Suppressor macrophage treated with lipopolysaccharide for 4 hours (primary cell): ENCODE data around the gene CCDC195.
"Not testable (repeated sequence)": the region's sequence is repeated elsewhere in the genome, so short reads cannot be mapped to it uniquely, and the experiment has no call there.

Experiments used
- DNase-seq: peaks from one replicate; pipeline ENCODE4 v3.0.0-alpha.2; 2020

The CCDC195 gene

DNA sequence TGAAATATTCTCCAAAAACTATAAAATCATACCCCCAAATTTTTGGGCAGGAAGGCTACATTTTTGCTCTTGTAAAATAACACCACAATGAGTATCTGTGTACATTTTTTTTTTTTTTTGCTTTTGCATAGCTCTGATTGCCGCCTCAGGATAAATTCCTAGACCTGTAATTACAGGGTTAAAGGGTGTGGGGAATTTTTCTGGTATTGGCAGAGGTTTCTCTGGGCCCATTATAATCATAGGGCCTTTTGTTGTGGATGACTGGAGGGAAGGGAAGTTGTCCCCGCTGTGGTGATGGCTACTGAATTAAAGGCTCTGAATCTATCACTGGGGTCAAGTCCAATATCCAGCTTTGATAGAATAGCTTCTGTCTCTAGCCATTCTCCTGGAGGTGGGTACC is 26.6 kb downstream of the CCDC195 start:
- no peak for DNase-seq

DNA sequence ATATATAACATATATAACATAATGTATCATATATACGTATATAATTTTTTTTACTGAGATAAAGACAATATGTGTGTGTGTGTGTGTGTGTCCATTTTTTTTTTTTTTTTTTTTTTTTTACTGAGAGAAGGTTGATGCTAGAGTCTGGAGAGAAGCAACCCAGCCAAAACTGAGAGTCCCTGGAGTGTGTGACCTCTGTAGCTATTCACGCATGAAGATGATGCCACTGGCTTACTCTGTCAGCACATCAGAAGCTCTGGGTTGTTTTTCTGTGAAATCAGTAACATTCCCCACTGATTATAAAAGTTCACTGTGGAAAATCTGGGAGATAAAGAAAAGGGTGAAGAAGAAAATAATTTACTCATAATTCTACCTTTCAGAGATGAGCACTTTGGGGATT is 27.2 kb downstream of the CCDC195 start:
- no peak for DNase-seq

DNA sequence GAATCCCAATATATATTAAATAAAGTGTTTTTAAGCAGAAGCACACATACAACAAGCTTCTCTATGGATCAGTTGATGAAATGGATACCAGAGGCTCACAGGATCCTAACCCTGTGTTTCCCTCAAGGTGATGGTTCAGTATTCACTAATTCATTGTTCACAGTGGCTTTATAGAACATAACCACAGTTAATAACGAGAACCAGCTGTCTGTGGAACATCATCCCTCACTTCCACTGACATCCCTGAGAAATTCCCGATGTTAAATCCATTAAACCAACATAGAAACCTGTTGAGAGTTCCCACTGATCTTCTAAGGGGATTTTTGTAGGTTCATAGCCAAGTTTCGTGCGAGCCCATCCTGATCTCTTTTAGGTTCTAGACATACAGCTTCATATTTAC is 29.0 kb downstream of the CCDC195 start:
- DNase-seq, result no peak

DNA sequence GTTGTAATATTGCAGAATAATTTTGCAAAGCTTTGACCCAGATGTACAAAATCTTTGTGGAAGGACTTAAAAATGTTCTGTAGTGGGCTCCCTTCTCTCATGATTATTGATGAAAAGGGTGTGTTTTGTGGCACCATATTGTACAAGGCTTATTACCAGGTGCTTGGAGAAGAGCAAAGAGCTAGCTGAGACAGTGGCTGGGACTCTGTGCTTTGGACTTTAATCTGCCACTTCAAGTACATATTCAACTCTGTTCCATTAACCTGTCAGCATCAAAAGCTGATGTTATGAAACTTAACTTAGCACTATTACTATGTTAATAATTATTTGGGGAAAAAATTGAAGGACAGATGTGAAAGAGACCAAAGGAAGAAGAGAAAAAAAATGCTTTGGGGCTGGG is 31.0 kb downstream of the CCDC195 start:
- DNase-seq, result no peak

DNA sequence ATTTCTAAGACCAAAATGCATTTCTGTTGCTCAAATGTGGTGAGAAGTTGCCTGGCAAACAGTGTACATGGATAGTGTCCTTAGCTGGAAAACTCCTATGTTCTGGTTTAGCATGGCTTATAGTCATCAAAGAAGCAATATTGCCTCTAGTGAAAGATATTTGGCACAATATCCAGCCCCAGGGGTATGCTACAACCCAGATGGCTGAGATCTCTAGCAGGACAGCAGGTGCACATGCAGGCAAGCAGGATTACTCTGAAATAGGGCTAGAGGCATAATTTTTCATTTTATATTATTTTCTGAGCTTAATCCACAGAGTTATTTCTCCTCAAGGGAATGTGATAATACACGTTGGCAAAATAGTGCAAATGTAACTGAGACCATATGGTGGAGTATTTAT is 34.0 kb downstream of the CCDC195 start:
- DNase-seq, result no peak

DNA sequence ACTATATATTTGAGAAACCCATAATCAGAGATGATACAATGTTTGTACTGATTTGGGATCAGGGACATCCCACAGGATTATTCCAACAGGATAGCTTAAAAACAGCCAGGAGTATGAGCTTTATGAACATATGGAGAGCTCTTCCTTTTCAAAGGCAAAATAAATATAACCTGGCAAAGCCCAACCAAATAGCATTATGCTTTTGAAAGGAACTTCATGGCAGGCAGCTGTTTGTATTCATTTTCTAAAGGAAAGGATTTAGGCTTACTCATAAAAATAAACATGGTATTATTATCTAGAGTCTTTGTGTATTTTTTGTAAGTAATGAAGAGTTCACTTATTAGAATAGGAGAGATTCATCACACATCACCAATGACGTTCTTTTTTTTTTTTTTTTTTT is 44.4 kb downstream of the CCDC195 start:
- no peak for DNase-seq

DNA sequence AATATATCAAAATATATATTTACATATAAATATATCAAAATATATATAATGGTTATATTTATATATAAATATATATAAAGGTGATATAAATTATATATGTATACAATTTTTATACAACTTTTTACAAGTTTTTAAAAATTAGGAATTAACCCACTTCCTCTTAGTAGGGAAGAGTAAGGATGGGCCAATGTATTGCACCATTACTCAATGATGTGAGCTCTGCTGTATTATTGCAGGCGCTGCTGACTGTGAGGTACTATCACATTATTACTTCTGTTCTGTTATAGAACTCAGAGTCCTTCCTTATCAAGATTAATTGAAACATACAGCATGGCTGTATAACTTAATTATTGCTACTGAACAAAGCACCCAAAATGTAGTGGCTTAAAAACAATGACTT is 46.0 kb downstream of the CCDC195 start:
- DNase-seq, result peak; percentile 14

DNA sequence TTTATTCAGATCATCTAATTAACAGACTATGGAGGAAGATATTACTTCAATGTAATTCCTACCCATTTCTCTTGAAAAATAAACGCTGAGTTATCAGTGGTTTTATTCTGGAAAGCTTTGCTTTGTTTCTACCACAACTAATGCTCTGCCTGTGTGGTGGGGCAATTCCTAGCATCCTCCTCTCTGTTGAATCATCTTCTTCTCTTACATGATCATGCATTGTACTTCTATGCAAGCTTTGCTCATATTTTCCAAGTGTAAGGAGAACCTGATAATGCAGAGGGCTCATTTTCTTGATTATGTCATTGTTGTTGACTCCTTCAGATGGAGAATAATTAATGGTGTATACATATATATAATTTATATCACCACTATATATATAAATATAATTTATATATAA is 46.7 kb downstream of the CCDC195 start:
- peak; percentile 5 for DNase-seq

DNA sequence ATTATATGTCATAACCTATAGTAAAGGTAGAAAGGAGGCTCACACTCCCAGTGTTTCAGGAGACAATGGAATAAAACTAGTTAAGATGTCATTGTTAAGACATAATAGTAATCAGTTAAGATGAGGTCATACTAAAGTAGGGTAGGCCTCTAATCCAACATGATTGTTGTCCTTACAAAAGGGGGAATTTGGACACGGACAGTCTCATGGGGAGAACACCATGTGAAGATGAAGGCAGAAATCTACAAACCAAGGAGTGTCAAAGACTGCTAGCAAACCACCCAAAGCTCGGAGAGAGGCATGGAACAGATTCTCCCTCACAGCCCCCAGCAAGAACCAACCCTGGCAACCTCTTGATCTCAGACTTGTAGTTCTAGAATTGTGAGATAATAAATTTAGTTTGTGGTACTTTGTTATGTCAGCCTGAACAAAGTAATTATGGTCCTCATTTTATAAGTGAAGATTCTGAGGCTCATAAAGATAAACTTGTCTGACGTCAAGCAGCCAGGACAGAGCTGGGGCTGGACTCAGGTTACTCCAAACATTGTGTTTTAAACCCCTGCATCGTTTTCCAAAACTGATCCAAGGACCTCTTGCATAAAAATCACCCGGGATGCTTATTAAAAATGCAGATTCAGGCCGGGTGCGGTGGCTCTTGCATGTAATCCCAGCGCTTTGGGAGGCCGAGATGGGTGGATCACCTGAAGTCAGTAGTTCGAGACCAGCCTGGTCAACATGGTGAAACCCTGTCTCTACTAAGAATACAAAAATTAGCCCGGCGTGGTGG is 47.8 kb downstream of the CCDC195 start:
- no peak for DNase-seq

DNA sequence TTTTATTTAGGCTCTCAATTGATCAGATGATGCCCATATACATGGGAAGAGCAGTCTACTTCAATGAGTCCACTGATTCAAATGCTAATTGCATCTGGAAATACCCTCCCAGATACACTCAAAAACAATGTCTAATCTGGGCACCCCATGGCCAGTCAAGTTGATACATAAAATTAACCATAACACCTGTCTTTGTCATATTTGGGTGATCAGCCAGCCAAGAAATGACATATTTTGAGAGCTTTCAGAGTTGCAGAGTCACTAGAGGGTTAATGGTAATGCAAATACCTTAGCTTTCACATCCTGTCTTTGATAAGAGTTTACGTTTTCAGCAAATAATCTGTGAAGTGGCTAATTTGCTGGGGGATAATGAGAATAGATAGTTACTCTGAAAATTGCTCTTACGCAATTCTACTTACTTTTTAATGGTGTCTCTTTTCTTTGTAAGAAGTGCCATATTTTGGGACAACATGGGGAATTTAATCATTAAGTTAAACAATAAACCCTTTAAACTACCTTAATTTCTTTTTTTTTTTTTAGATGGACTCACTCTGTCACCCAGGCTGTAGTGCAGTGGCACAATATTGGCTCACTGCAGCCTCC is 49.1 kb downstream of the CCDC195 start:
- DNase-seq, result no peak

DNA sequence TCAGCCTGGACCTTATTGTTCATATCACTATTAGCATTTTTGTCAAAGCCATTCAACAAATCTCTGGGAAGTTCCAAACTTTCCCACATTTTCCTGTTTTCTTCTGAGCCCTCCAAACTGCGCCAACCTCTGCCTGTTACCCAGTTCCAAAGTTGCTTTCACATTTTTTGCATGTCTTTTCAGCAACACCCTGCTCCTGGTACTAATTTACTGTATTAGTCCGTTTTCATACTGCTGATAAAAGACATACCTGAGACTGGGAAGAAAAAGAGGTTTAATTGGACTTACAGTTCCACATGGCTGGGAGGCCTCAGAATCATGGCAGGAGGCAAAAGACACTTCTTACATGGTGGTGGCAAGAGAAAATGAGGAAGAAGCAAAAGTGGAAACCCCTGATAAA is 52.8 kb downstream of the CCDC195 start:
- not testable (repeated sequence) for DNase-seq

DNA sequence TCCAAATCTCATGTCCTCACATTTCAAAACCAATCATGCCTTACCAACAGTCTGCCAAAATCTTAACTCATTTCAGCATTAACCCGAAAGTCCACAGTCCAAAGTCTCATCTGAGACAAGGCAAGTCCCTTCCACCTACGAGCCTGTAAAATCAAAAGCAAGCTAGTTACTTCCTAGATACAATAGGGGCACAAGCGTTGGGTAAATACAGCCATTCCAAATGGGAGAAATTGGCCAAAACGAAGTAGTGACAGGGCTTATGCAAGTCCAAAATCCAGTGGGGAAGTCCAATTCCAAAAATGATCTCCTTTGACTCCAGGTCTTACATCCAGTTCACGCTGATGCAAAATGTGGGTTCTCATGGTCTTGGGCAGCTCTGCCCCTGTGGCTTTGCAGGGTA is 54.5 kb downstream of the CCDC195 start:
- DNase-seq, result not testable (repeated sequence)

DNA sequence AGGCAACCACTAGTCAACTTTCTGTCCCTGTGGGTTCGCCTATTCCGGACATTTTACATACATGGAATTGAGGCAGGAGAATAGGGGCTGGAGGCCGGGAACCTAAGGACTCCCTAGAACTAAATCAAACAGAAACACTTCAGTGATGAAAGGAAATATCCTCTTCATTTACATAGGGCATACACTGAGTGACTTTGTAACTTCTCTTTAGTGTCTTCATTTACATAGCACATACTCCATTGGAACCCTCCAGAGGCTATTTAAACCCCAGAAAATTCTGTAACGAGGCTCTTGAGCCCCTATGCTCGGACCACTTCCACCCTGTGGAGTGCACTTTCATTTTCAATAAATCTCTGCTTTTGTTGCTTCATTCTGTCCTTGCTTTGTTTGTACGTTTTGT is 56.5 kb downstream of the CCDC195 start:
- DNase-seq, result no peak

DNA sequence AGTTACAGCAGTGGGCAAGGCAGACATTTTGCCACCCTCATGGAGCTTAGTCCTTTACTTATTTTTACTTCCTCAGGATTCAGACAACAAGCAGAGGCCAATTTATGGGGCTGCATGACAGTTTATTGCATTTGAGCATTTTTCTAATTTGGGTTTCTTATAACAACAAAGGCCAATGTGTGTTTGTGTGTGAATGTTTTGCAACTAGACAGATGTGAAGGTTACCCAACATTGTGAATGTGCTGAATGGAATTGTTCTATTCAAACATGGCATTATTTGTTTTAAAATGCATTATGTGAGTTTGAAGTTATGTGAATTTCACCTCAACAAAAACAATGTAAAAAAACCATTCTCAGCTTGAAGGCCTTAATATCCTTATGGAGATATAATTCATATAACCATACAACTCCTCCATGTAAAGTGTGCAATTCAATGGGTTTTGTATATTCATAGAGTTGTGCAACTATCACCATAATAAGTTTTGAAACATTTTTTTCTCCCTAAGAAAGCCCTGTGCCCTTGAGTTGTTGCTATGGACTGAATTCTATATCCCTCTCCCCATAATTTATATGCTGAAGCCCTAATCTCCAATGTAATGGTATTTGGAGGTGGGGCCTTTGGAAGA is 57.3 kb downstream of the CCDC195 start:
- DNase-seq, result no peak

DNA sequence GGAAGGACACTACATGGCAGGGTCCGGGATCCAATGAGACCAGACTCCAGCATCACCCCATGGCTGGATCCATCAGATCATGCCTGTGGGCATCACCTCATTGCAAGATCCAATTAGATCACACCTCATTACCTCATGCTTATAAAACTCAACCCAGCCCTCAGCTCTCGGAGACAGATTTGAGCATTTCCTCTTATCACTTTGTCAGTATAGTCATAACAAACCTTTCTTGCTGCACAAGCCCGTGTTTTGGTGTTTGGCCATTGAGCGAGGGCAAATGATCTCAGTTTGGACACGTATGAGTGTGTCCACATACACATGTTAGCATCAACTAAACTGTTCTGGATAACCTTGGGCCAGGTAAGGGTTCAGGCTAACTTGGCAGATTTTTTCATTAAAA is 58.8 kb downstream of the CCDC195 start:
- DNase-seq, result no peak

DNA sequence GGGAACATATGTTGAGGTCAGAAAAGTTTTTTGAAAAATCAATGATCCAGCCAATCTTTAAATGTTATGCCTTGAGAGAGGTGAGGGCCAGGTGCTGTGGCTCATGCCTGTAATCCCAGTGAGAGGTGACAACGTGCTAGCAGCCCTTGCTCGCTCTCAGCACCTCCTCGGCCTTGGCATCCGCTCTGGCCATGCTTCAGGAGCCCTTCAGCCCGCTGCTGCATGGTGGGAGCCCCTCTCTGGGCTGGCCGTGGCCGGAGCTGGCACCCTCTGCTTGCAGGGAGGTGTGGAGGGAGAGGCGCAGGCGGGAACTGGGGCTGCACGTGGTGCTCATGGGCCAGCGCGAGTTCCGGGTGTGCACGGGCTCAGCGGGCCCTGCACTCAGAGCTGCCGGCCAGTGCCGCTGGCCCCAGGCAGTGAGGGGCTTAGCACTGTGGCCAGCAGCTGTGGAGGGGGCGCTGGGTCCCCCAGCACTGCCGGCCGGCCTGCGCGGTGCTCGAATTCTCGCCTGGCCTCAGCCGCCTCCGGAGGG is 61.1 kb downstream of the CCDC195 start:
- DNase-seq, result no peak
